Measurements from ENCODE around the gene AOX1. TPM values are rescaled to one million over a fixed set of nuclear protein-coding genes. Genes with fewer than 3 reads are reported as not detected.

The AOX1 gene
- total RNA-seq (2021) = 3.5 and 4.8 TPM in 2 replicates
- long read RNA-seq, full-length matches to known transcripts = 11 of 18 reads
- long read RNA-seq, partial matches to known transcripts = 4 of 18 reads
- long read RNA-seq, other reads (novel, unspliced or antisense) = 3 of 18 reads

- Histone ChIP-seq H2BK5ac (ENCODE audit: insufficient read length, low read length) (no peak within 1 kb of the TSS), H3K9me3 (ENCODE audit: control insufficient read depth, low read depth, low read length) (no peaks in the 10 kb centered on the region), H4K5ac (ENCODE audit: insufficient read length, low read depth, low read length) (no peak within 1 kb of the TSS), H2AFZ (ENCODE audit: low read length) (no peak within 1 kb of the TSS), H4K20me1 (ENCODE audit: control insufficient read depth, insufficient read depth, insufficient read length) (no peaks in the 10 kb centered on the region), H3K79me1 (ENCODE audit: insufficient read depth, low read depth, low read length, poor library complexity, severe bottlenecking) (no peaks in the 10 kb centered on the region), H3K18ac (ENCODE audit: insufficient read length, low read depth, low read length) (peak within 1 kb of the TSS; percentile 20), H3K27ac (ENCODE audit: insufficient read length, low read depth, low read length) (no peak within 1 kb of the TSS), H3K4me1 (ENCODE audit: insufficient read depth, low read length) (no peaks in the 10 kb centered on the region), H3T11ph (ENCODE audit: low read length) (no peak within 1 kb of the TSS), H3K23ac (ENCODE audit: insufficient read length, low read depth, low read length) (no peak within 1 kb of the TSS), H3K27me3 (ENCODE audit: insufficient read depth, low read length) (no peaks in the 10 kb centered on the region; the same call in 1 of the 2 replicates), H3K4me2 (ENCODE audit: insufficient read depth, insufficient read length, low read length) (peak within 1 kb of the TSS; percentile 62), H2BK12ac (ENCODE audit: insufficient read length, low read depth, low read length) (no peak within 1 kb of the TSS), H4K91ac (ENCODE audit: insufficient read length, low read depth, low read length) (no peak within 1 kb of the TSS), H3K23me2 (ENCODE audit: insufficient read length, low read depth, low read length, poor library complexity, severe bottlenecking) (peaks cover 11% of the 10 kb centered on the region), H2BK120ac (ENCODE audit: low read depth, low read length, poor library complexity, severe bottlenecking) (no peak within 1 kb of the TSS), H3K56ac (ENCODE audit: insufficient read length, low read depth, low read length) (no peak within 1 kb of the TSS), H3K79me2 (ENCODE audit: insufficient read depth, low read length) (no peaks in the 10 kb centered on the region), H3K9ac (ENCODE audit: extremely low read depth, insufficient read length, low read length) (peak within 1 kb of the TSS; percentile 21), H2AK5ac (ENCODE audit: insufficient read length, low read length) (no peak within 1 kb of the TSS), H2BK20ac (ENCODE audit: low read depth, low read length, poor library complexity, severe bottlenecking) (no peak within 1 kb of the TSS), H3K4ac (ENCODE audit: low read depth, low read length) (no peak within 1 kb of the TSS), H2BK15ac (ENCODE audit: low read depth, low read length) (no peak within 1 kb of the TSS), H3K14ac (ENCODE audit: insufficient read depth, low read length) (no peak within 1 kb of the TSS), H4K8ac (replicated peaks; ENCODE audit: insufficient read length, low read depth, low read length) (no peak within 1 kb of the TSS)
- TF ChIP-seq, protein P1, sequence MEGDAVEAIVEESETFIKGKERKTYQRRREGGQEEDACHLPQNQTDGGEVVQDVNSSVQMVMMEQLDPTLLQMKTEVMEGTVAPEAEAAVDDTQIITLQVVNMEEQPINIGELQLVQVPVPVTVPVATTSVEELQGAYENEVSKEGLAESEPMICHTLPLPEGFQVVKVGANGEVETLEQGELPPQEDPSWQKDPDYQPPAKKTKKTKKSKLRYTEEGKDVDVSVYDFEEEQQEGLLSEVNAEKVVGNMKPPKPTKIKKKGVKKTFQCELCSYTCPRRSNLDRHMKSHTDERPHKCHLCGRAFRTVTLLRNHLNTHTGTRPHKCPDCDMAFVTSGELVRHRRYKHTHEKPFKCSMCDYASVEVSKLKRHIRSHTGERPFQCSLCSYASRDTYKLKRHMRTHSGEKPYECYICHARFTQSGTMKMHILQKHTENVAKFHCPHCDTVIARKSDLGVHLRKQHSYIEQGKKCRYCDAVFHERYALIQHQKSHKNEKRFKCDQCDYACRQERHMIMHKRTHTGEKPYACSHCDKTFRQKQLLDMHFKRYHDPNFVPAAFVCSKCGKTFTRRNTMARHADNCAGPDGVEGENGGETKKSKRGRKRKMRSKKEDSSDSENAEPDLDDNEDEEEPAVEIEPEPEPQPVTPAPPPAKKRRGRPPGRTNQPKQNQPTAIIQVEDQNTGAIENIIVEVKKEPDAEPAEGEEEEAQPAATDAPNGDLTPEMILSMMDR (conservative IDR thresholded peaks at IDR 0.05) = peak; percentile 30; the same call in 2 of the 3 replicates
- peak within 1 kb of the TSS; percentile 30 to 85 (median 58); a peak in 6 of 7 replicates for H3K27ac Mint-ChIP-seq
- peak; percentile 86 for DNase-seq
- no peaks in the 10 kb centered on the region for H3K9me3 Mint-ChIP-seq
- H3K4me1 Mint-ChIP-seq = peaks cover 3 to 12% of the 10 kb centered on the region in 2 experiments
- no CpG with 5 or more reads among the region's 62 CpGs for WGBS (ENCODE audit: extremely low coverage, insufficient read length, low lambda C conversion rate)
- H3K4me3 Mint-ChIP-seq = peak within 1 kb of the TSS; percentile 72 to 90
- no peaks in the 10 kb centered on the region for H3K36me3 Mint-ChIP-seq (ENCODE audit: insufficient read depth in 1 of 3, low read depth in 3 of 3)
- peaks cover 27% of the 10 kb centered on the region for H3K27me3 Mint-ChIP-seq (ENCODE audit: low read depth)
These were observed at the start of gene AOX1 for GRCh38 chr2:200585730-200586643. AOX1 (plus strand) TSS chr2:200586014; CDS start chr2:200586109, 95 bp downstream.

Measured in H9 (cell line).